A549 (cell line): ENCODE data around the gene PLGRKT. TPM values are rescaled to one million over a fixed set of nuclear protein-coding genes. Genes with fewer than 3 reads are reported as not detected.
"Not testable (repeated sequence)": the region's sequence is repeated elsewhere in the genome, so short reads cannot be mapped to it uniquely, and the experiment has no call there.

Source experiments
- ATAC-seq, 2 experiments: fragments of 200-7000 bp in 1 of 2; fragments of >200 bp in 1 of 2; cut with Nextera tagmentation in 1 of 2; cut with Tn5 transposase in 1 of 2; 3 replicates each; pipeline versions ENCODE4 v1.8.0 to v1.9.1; 2018 to 2020; ENCODE audit warnings: mild to moderate bottlenecking in 1 of 2, moderate library complexity in 1 of 2
- CTCF ChIA-PET: fragments of 300-600 bp; sonication (Branson Sonifier 250); formaldehyde crosslinking; extraction: SDS; loops from one replicate; lab custom pipeline; 2021; ENCODE audit warnings: antibody characterized with exemption, inconsistent platforms; lab: Yijun Ruan, JAX
- POLR2A ChIA-PET: fragments of 350-600 bp; formaldehyde crosslinking; extraction: SDS; loops from one replicate; lab custom pipeline; 2021; ENCODE audit warnings: antibody characterized with exemption, inconsistent platforms; lab: Yijun Ruan, JAX
- DNase-seq, 2 experiments: peaks; one replicate each; pipeline versions ENCODE4 v3.0.0 to v3.0.0-alpha.2; 2011 to 2016; ENCODE audit warnings: low read depth in 1 of 2, low spot score in 1 of 2
- FAIRE-seq: peaks from 2 replicates; lab custom pipeline; 2011; peaks lifted over from hg19 to GRCh38; lab: Jason Lieb, UNC
- H3K27ac ChIP-seq, 2 experiments: fragments of >200 bp; sonication (Bioruptor Twin); formaldehyde crosslinking; 3 replicates each; pipeline ENCODE4 v1.5.1; 2016 to 2017
- H3K4me1 ChIP-seq: fragments of >200 bp; sonication (Bioruptor Twin); formaldehyde crosslinking; 3 replicates; pipeline ENCODE4 v1.6.1; 2016
- H3K4me2 ChIP-seq: fragments of >200 bp; sonication (Bioruptor Twin); formaldehyde crosslinking; 3 replicates; pipeline ENCODE4 v1.6.1; 2016
- H3K4me3 ChIP-seq: fragments of >200 bp; sonication (Bioruptor Twin); formaldehyde crosslinking; 3 replicates; pipeline ENCODE4 v1.5.1; 2016
- H3K9me3 ChIP-seq: fragments of >200 bp; sonication (Bioruptor Twin); formaldehyde crosslinking; 3 replicates; pipeline ENCODE4 v1.6.1; 2016
- CBX2 ChIP-seq: fragments of 200-600 bp; sonication (generic); IDR thresholded peaks from 2 replicates; pipeline ENCODE4 v1.6.1; 2016; ENCODE audit warnings: low read depth, mild to moderate bottlenecking, borderline replicate concordance
- CEBPB ChIP-seq, 2 experiments: fragments of >200 bp in 1 of 2; sonication (Bioruptor Twin) in 1 of 2; formaldehyde crosslinking in 1 of 2; IDR thresholded peaks; 2 replicates each; pipeline ENCODE4 v1.6.1; 2012 to 2016
- FOSL2 ChIP-seq, 2 experiments: fragments of 450-650 bp in 1 of 2; fragments of >200 bp in 1 of 2; sonication (Bioruptor Twin) in 1 of 2; formaldehyde crosslinking; IDR thresholded peaks; 2 replicates each; pipeline versions ENCODE4 v1.5.0 to v1.6.1; 2016 to 2020; ENCODE audit warnings: mild to moderate bottlenecking in 1 of 2, moderate library complexity in 1 of 2
- HOXB13 ChIP-seq: fragments of 250-450 bp; sonication (Bioruptor Pico); IDR thresholded peaks from 2 replicates; pipeline ENCODE4 v1.5.0; 2020; ENCODE audit warnings: low read depth, mild to moderate bottlenecking, moderate library complexity
- HOXB5 ChIP-seq: fragments of 250-450 bp; sonication (Bioruptor Pico); IDR thresholded peaks from 2 replicates; pipeline ENCODE4 v1.5.0; 2020; ENCODE audit warnings: mild to moderate bottlenecking, moderate library complexity
- JUN ChIP-seq, 2 experiments: fragments of >200 bp; sonication (Bioruptor Twin); formaldehyde crosslinking; IDR thresholded peaks; 2 replicates in 1 of 2; 3 replicates in 1 of 2; pipeline ENCODE4 v1.6.1; 2016 to 2017
- RCOR1 ChIP-seq: fragments of 150-350 bp; IDR thresholded peaks from 2 replicates; pipeline ENCODE4 v1.6.1; 2014; ENCODE audit warnings: antibody characterized with exemption, low read length, low read depth
- TP53 ChIP-seq: fragments of 250-450 bp; sonication (Bioruptor Pico); IDR thresholded peaks from 2 replicates; pipeline ENCODE4 v1.5.0; 2021; ENCODE audit warnings: mild to moderate bottlenecking, moderate library complexity
- ZFP36 ChIP-seq: fragments of 450-650 bp; IDR thresholded peaks from 2 replicates; pipeline ENCODE4 v1.6.1; 2014; ENCODE audit warnings: borderline replicate concordance; ENCODE audit not compliant: partially characterized antibody
- ZSCAN20 ChIP-seq: fragments of 250-450 bp; sonication (Bioruptor Pico); IDR thresholded peaks from 2 replicates; pipeline ENCODE4 v1.8.0; 2022; ENCODE audit warnings: mild to moderate bottlenecking, moderate library complexity
- WGBS: methylation state at CpG from one replicate; pipeline ENCODE4 v1.1.6; 2017; ENCODE audit errors: missing lambda C conversion rate; 5-methylcytosine and 5-hydroxymethylcytosine counted together
- polyA plus RNA-seq, 4 experiments: library from polyadenylated mRNA; depleted of rRNA in 3 of 4; stranded (reverse); fragments of >200 nt; fragmentation: RNase III in 1 of 4; extraction: RNeasy Plus Mini Kit Qiagen cat#74134 plus additional on column Dnase treatment in 1 of 4; gene quantifications; 2 replicates in 3 of 4; 3 replicates in 1 of 4; pipeline ENCODE4 v1.2.3, GENCODE V29; 2011 to 2017
- TF ChIP-seq, protein P1 (sequence below): fragments of 200-600 bp; sonication (generic); IDR thresholded peaks from 2 replicates; pipeline ENCODE4 v1.6.1; 2016; ENCODE audit warnings: antibody characterized with exemption, mild to moderate bottlenecking, moderate library complexity
- TF ChIP-seq, protein P2 (sequence below): fragments of 250-450 bp; sonication (Bioruptor Pico); IDR thresholded peaks from 2 replicates; pipeline ENCODE4 v1.5.0; 2020; ENCODE audit warnings: low read depth, mild to moderate bottlenecking, moderate library complexity

PLGRKT gene
- polyA plus RNA-seq, 2 of the 4 experiments (the other 2 are of a cell fraction) = 24.3 to 37.7 TPM

DNA sequence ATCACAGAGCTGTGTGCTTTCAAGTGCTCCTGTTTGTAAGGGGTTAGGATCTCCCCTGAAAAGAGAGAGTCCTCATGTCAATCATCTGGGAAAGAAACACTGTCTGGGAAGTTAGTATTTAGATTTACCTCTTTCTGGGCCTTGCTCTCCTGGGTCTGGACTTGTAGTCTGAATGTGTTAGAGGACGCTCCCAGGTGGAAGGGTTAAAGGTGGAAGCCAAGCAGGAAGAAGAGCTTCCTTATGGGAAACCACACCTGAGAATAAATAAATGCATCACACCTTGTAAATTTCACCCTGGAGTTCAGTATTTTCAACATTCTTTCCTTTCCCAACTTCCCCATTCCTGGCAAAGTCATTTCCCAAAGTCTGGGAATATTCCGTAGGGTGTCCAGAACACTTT lies 1.3 kb downstream of the PLGRKT start:
- POLR2A ChIA-PET = interaction anchor here (1.9 to 2.2 kb wide), 2 partner anchors 14 to 205 kb away, joined by 13 to 17 read pairs; partner anchors contain the start of genes CD274 and INSL4
- CTCF ChIA-PET = interaction anchor here (0.7 to 9.0 kb wide), 8 partner anchors 11 to 677 kb away, joined by 3 to 114 read pairs (median 6); partner anchors contain the start of genes CD274 and INSL6
- H3K9me3 ChIP-seq = no peaks in the 10 kb centered on the region
- no peak overlapping the region; a peak in 1 of 6 replicates for H3K27ac ChIP-seq
- no peak for DNase-seq
- no peak for TF ChIP-seq HOXB13 (CRISPR knock-in tag)
- TF ChIP-seq, protein P1, sequence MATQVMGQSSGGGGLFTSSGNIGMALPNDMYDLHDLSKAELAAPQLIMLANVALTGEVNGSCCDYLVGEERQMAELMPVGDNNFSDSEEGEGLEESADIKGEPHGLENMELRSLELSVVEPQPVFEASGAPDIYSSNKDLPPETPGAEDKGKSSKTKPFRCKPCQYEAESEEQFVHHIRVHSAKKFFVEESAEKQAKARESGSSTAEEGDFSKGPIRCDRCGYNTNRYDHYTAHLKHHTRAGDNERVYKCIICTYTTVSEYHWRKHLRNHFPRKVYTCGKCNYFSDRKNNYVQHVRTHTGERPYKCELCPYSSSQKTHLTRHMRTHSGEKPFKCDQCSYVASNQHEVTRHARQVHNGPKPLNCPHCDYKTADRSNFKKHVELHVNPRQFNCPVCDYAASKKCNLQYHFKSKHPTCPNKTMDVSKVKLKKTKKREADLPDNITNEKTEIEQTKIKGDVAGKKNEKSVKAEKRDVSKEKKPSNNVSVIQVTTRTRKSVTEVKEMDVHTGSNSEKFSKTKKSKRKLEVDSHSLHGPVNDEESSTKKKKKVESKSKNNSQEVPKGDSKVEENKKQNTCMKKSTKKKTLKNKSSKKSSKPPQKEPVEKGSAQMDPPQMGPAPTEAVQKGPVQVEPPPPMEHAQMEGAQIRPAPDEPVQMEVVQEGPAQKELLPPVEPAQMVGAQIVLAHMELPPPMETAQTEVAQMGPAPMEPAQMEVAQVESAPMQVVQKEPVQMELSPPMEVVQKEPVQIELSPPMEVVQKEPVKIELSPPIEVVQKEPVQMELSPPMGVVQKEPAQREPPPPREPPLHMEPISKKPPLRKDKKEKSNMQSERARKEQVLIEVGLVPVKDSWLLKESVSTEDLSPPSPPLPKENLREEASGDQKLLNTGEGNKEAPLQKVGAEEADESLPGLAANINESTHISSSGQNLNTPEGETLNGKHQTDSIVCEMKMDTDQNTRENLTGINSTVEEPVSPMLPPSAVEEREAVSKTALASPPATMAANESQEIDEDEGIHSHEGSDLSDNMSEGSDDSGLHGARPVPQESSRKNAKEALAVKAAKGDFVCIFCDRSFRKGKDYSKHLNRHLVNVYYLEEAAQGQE = no peak
- TF ChIP-seq ZSCAN20 (CRISPR knock-in tag) = no peak
- TF ChIP-seq CEBPB (IDR thresholded peaks at IDR 0.05) = no peak
- H3K4me2 ChIP-seq = peak overlapping the region; percentile 93
- no peak for FAIRE-seq
- ATAC-seq = no peak
- peak overlapping the region; percentile 73; the same call in 2 of the 3 replicates for H3K4me3 ChIP-seq
- peaks cover 15% of the 10 kb centered on the region for H3K4me1 ChIP-seq
- WGBS = 96% methylated on average over 2 of the region's 2 CpGs

DNA sequence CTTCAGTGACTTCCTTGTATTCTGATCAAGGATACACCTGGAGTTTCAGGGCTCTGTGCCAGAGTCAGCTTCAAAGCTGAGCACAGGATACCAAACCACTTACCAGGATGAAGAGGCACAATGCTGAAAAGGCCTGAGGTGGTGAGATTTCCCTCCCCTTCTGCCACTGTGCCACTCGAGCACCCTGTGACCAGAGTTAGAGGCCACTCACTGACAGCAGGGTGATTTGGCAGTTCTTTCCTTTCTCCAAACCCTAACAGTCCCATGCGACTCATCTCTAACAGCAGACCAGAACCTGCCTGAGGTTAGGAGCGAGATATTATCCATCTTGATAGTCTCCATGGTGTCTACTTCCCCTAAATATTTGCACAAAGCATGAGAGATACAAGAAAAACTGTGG lies 1.8 kb downstream of the PLGRKT start:
- no peak for FAIRE-seq
- ChIA-PET CTCF (interaction anchor here (1.5 to 9.0 kb wide), 4 partner anchors 10 to 249 kb away, joined by 5 to 114 read pairs (median 13); partner anchors contain the start of genes CD274 and INSL6), POLR2A (no interaction called here)
- no peak overlapping the region for H3K27ac ChIP-seq
- TF ChIP-seq JUN (IDR thresholded peaks at IDR 0.05) (no peak), HOXB5 (CRISPR knock-in tag) (no peak), ZFP36 (no peak), CBX2 (no peak), RCOR1 (no peak), FOSL2 (IDR thresholded peaks at IDR 0.05) (no peak), FOSL2 (CRISPR knock-in tag; IDR thresholded peaks at IDR 0.05) (no peak), TP53 (no peak)
- TF ChIP-seq, protein P2, sequence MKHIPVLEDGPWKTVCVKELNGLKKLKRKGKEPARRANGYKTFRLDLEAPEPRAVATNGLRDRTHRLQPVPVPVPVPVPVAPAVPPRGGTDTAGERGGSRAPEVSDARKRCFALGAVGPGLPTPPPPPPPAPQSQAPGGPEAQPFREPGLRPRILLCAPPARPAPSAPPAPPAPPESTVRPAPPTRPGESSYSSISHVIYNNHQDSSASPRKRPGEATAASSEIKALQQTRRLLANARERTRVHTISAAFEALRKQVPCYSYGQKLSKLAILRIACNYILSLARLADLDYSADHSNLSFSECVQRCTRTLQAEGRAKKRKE (CRISPR knock-in tag) = no peak
- TF ChIP-seq, protein P1 = no peak
- H3K4me3 ChIP-seq = no peak overlapping the region
- H3K4me2 ChIP-seq = no peak overlapping the region
- WGBS = 91% methylated on average over 3 of the region's 3 CpGs
- DNase-seq = no peak
- ATAC-seq = no peak
- H3K4me1 ChIP-seq = peaks cover 11% of the 10 kb centered on the region
- no peaks in the 10 kb centered on the region for H3K9me3 ChIP-seq

DNA sequence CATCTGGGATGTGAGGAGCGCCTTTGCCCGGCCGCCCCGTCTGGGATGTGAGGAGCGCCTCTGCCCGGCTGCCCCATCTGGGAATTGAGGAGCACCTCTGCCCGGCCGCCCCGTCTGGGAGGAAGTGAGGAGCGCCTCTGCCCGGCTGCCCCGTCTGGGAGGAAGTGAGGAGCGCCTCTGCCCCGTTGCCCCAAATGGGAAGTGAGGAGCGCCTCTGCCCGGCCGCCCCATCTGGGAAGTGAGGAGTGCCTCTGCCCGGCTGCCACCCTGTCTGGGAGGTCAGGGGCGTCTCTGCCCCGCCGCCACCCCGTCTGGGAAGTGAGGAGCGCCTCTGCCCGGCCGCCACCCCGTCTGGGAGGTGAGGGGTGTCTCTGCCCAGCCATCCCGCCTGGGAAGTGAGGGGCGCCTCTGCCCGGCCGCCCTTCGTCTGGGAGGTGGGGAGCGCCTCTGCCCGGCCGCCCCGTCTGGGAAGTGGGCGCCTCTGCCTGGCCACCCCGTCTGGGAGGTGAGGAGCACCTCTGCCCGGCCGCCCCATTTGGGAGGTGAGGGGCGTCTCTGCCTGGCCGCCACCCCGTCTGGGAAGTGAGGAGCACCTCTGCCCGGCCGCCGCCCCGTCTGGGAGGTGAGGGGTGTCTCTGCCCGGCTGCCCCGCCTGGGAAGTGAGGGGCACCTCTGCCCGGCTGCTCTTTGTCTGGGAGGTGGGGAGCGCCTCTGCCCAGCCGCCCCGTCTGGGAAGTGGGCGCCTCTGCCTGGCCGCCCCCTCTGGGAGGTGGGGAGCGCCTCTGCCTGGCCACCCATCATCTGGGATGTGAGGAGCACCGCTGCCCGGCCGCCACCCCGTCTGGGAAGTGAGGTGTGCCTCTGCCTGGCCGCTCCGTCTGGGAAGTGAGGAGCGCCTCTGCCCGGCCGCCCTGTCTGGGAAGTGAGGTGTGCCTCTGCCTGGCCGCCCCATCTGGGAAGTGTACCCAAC lies 3.6 kb downstream of the PLGRKT start:
- CTCF ChIA-PET, FAIRE-seq: not testable (repeated sequence)

DNA sequence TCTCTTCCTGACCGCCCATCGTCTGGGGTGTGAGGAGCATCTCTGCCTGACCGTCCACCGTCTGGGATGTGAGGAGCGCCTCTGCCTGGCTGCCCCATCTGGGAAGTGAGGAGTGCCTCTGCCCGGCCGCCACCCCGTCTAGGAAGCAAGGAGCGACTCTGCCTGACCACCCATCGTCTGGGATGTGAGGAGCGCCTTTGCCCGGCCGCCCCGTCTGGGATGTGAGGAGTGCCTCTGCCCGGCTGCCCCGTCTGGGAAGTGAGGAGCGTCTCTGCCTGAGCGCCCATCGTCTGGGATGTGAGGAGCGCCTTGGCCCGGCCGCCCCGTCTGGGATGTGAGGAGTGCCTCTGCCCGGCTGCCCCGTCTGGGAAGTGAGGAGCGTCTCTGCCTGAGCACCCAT lies 4.4 kb downstream of the PLGRKT start:
- POLR2A ChIA-PET, CTCF ChIA-PET, H3K9me3 ChIP-seq, H3K4me1 ChIP-seq, H3K4me2 ChIP-seq, H3K4me3 ChIP-seq, DNase-seq, ATAC-seq, H3K27ac ChIP-seq, FAIRE-seq: not testable (repeated sequence)
- 97% methylated on average over 12 of the region's 26 CpGs for WGBS

More for the DNA sequence above, 3.6 kb downstream of the PLGRKT start:
- H3K4me2 ChIP-seq, H3K27ac ChIP-seq, H3K4me3 ChIP-seq, H3K9me3 ChIP-seq, ATAC-seq, POLR2A ChIA-PET, DNase-seq: not testable (repeated sequence)
- 94% methylated on average over 17 of the region's 65 CpGs for WGBS
- H3K4me1 ChIP-seq = peaks cover 11% of the 10 kb centered on the region

DNA sequence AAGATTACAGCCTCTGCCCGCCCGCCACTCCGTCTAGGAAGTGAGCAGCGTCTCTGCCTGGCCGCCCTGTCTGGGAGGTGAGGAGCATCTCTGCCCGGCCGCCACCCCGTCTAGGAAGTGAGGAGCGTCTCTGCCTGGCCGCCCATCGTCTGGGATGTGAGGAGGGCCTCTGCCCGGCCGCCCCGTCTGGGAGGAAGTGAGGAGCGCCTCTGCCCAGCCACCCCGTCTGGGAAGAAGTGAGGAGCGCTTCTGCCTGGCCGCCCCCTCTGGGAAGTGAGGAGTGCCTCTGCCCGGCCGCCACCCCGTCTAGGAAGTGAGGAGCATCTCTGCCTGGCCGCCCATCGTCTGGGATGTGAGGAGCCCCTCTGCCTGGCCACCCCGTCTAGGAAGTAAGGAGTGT lies 4.8 kb downstream of the PLGRKT start:
- H3K27ac ChIP-seq, CTCF ChIA-PET, ATAC-seq, FAIRE-seq, POLR2A ChIA-PET, H3K9me3 ChIP-seq, DNase-seq, H3K4me2 ChIP-seq, H3K4me1 ChIP-seq, H3K4me3 ChIP-seq: not testable (repeated sequence)
- WGBS = 87% methylated on average over 10 of the region's 24 CpGs
